GM10847 (cell line): ENCODE results near the gene YAF2.

Source experiments
- POLR2A ChIP-seq: IDR thresholded peaks from 2 replicates; pipeline ENCODE4 v1.6.1; 2011; ENCODE audit not compliant: insufficient read length; ENCODE audit errors: extremely low read depth

The YAF2 gene

GRCh38 chr12:42141981-42142606 is 96.0 kb downstream of the YAF2 start:
- TF ChIP-seq POLR2A: no peak

DNA sequence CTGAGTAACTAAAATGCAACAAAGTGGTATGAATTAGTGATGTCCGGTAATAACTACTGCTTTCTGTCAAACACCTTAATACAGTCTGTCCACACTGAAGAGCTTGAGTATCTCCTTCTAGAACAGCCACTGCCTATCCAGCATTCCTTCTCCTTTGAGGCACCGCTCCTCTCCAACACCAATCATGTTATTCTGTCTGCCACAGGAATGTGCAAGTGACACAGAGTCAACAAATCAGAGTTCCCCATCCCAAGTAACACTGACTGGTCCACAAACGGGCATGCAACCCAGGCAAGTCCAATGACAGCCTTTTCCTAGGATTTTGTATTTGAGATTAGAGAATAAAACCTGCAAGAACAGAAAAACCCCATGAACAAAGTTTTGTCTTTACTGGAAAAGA is 97.1 kb downstream of the YAF2 start:
- TF ChIP-seq POLR2A: no peak

DNA sequence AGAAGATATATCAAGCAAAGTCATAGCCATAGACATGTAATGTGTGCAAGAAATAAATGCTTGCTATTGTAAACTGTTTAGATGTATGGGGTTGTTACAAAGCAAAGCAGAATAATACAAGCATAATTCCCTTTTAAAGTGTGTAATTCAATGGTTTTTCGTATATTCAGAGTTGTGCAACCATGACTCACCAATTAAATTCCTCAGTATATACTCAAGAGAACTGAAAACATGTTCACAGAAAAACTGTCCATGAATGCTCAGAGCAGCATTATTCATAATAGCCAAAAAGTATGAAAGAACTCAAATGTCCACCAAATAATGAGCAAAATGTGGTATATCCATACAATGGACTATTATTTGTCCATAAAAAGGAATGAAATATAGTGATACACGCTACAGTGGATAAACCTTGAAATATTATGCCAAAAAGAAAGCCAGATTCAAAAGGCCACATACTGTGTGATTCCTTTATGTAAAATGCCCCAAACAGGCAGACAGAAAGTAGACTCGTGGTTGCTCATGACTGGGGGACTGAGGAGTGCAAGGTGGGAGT is 102.7 kb downstream of the YAF2 start:
- no peak for TF ChIP-seq POLR2A

DNA sequence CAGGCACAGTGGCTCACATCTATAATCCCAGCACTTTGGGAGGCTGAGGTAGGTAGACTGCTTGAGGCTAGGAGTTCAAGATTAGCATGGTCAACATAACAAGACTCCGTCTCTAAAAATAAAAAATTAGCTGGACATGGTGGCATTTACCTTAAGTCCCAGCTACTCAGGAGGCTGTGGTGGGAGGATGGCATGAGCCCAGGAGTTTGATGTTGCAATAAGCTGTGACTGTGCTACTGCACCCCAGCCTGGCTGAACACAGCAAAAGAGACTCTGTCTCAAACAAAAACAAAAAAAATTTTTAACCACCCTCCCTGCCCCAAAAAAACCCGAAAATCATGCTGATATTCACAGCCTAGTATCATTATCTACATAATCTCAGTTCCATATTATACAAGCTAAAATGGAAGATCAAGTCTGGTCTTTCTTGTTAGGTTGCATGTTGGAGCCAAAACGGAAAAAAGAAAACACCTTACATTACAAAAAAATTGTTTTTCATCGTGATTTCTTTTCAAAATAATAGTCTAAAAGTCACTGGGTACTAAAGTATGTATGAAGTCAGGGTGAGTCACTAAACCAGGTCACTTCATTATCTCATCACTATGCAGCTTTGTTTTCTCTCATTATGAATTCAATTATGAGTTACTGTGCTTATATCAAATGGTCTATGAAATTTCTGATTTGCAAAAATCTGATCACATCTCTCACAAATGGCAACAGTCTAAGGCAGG is 107.2 kb downstream of the YAF2 start:
- no peak for TF ChIP-seq POLR2A

DNA sequence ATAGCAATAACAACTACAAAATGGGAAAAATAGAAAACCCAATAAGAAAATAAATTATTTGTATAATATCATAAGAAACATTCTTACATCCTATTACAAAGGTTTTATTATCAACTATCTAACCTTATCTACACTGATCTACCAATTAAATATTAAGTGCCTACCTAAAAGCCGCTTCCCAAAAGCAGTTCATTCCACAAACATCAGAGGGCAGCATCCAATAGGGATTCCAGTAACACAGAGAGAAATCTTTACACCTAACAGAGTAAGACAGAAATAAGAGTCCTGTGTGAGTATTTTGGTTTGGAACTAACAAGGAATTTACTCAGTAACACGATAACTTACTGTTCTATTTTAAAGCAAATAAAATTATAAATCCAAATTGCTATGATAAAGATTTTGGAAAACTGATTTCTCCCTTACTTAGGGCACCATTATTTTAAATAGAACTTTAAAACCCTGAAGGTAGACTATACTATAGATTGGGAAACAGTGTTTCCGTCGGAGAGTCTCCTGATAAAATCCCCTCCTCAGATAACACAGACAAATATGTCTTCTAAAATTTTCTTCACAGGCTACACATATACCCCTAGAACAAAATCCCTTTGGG is 108.3 kb downstream of the YAF2 start:
- no peak for TF ChIP-seq POLR2A

GRCh38 chr12:42128888-42129287 is 109.2 kb downstream of the YAF2 start:
- no peak for TF ChIP-seq POLR2A

GRCh38 chr12:42128327-42128726 is 109.7 kb downstream of the YAF2 start:
- no peak for TF ChIP-seq POLR2A

DNA sequence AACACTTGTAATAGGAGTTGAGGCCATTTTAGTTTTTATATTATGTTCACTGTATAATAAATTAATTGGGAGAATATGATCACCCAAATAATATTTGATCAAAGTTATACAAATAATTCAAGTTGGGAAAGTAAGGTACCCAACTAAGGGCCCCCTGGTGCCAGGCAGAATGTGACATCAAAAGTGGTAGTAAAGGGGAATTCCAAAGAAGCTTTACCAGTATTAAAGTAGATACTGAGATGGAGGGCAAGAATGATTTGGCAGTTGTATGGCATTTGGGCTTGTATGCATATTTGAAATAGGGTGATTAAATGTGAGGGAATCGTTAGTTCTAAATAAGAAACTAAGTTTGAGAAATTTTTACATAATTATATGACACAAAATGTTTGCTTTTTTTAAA is 111.1 kb downstream of the YAF2 start:
- TF ChIP-seq POLR2A: no peak

DNA sequence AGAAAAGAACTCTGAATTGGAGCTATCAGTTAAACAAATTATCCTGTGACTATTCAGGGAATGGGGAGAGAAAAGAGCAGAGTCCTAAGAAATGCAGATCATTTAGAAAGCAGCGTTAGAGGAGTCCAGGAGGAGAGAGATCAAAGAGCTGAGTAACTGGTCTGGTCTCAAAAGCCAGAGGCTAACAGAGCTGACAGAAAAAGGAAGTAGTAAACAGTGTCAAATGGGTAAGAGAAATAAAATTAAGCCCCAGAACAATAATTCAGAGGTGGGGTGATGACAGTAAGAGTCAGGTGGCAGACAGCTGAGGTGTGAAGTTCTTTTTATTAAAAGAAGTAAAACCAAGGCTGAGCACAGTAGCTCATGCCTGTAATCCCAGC is 112.7 kb downstream of the YAF2 start:
- no peak for TF ChIP-seq POLR2A

GRCh38 chr12:42124764-42125387 is 113.2 kb downstream of the YAF2 start:
- no peak for TF ChIP-seq POLR2A

- no peak for TF ChIP-seq POLR2A
Measured at GRCh38 chr12:42119085-42119633, 118.9 kb downstream of the YAF2 start.

DNA sequence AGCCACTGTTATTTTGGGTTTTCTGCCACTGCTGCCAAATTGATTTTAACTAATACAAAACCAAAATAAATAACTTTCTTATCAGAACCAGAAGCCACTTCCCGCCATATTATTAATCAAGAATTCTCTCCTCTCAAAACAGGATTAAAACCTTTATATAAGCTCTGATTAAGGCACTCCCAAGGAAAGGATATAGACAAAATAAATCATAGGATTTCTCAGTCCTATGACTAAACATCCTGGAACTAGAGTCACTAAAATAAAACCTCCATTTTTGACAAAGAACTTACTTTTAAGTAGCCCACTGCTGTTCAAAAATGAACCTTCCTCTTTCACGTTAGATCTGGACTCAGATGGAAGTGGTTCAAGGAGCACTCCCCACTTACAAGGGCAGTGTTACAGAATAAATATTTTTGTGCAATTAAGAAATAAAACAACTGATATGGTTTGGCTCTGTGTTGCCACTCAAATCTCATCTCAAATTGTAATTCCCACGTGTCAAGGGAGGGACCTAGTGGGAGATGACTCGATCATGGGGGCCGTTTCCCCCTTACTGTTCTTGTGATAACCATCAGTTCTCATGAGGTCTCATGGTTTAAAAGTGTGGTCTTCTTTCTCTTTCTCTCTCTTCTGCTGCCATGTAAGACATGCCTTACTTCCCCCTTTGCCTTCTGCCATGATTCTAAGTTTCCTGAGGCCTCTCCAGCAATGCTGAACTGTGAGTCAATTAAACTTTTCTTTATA is 119.7 kb downstream of the YAF2 start:
- no peak for TF ChIP-seq POLR2A

DNA sequence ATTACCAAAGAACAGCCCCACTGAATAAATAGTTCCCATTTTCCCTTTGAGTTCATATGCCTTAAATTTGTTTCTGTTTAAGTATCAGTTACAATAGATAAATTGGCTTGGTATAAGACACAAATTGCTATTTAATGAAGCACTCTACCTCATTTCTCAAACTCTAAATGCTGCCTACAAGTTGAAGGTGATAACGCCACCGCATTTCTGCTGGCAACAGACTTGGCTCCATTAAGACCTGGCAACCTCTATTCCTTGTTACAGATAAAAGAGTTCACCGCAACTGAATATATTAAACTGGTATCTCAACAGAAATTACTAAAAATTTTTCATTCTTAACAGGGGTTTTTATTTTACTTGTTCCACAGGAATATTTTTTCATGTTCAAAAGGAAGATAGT is 129.0 kb downstream of the YAF2 start:
- TF ChIP-seq POLR2A: no peak
